Midbrain (tissue), 1 donor: ENCODE data around the gene MAOA.
"Not testable (repeated sequence)": the region's sequence is repeated elsewhere in the genome, so short reads cannot be mapped to it uniquely, and the experiment has no call there.

Experiments used
- DNase-seq: peaks from one replicate; lab custom pipeline; 2025; lab: John Stamatoyannopoulos, UW

The MAOA gene

DNA sequence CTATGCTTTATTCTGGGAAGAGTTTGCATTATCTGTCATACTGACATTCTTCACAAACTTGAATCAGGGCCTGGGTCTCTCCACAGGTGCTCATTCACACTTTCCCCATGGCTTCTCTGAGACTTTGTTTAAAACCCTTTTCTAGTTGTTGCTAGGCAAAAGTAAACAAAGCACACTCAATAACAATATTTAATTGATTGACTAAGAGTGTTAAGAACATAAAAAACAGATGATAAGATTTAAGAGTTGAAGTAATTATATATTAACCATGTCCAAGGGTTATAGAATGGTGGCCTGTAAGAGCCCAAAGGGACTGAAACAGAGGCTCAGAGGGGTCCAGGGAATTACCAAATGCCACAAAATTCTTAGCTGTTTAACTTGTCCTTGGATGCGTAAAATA is 7.1 kb downstream of the MAOA start:
- DNase-seq: no peak

DNA sequence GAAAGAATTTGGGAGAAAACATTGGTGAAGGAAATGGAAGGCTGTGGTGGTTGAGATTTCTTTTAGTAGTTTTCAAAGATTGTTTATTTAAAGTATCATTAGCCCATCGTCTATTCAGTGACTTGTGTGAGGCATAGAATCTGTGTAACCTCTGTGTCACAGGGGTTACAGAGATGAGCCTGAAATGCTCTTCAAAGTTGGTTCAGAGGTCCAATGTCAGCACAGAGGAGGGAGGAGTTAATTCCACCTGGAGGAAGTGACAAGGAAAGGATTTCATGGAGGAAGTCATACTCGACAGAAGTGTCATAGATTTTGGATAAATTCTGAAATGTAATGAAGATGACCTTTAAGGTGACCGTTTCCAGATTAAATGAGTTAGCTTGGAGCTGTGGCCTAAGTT is 8.2 kb downstream of the MAOA start:
- no peak for DNase-seq

DNA sequence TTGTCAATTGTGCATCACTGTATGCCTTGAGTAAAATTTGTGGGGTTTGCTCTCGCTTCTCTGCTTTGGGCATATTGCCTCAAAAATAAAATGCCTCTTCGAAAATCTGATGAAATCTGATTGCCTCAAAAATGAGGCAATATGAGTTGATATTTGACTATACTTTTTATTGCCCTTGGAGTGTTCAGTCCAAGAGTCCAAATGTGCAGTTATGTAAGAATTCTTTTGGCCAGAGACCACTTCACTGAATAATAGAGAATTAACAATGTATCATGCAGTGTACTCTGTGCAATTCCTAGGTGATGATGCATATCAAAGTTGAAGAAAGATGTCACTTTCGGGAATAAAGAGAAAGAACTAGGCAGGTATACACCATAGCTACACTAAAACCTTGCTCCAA is 8.6 kb downstream of the MAOA start:
- no peak for DNase-seq

DNA sequence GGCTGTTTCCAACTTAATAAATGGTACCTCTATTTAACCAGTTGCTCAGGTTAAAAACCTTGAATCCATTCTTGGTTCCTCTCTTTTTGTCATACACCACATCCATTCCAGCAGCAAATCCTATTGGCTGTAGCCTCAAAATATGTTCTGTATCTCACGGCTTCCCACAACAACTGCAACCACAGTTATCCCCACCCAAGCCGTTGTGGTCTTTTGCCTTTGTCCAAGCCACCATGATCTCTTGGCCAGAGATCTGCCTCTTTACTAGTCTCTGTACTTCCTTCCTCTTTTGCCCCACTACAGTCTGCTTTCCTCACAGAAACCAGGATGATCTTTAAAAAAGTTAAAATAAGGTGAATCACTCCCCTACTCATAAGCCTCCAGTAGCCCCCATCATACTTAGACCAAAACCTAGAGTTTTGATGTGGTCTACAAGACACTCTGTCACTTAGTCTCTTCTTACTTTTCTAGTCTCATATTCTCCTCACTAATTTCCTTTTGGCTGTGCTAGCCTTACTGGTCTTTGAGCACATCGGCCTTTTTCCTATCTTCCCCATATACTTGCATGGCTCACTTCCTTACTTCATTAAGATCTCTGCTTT is 10.3 kb downstream of the MAOA start:
- no peak for DNase-seq

DNA sequence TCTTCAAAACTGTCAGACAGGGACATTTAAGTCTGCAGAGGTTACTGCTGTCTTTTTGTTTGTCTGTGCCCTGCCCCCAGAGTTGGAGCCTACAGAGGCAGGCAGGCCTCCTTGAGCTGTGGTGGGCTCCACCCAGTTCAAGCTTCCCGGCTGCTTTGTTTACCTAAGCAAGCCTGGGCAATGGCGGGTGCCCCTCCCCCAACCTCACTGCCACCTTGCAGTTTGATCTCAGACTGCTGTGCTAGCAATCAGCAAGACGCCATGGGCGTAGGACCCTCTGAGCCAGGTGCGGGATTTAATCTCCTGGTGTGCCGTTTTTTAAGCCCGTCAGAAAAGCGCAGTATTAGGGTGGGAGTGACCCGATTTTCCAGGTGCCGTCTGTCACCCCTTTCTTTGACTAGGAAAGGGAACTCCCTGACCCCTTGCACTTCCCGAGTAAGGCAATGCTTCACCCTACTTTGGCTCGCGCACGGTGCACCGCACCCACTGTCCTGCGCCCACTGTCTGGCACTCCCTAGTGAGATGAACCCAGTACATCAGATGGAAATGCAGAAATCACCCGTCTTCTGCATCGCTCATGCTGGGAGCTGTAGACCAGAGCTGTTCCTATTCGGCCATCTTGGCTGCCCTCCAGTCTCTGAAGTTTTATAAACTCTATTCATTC is 20.0 kb downstream of the MAOA start:
- not testable (repeated sequence) for DNase-seq

DNA sequence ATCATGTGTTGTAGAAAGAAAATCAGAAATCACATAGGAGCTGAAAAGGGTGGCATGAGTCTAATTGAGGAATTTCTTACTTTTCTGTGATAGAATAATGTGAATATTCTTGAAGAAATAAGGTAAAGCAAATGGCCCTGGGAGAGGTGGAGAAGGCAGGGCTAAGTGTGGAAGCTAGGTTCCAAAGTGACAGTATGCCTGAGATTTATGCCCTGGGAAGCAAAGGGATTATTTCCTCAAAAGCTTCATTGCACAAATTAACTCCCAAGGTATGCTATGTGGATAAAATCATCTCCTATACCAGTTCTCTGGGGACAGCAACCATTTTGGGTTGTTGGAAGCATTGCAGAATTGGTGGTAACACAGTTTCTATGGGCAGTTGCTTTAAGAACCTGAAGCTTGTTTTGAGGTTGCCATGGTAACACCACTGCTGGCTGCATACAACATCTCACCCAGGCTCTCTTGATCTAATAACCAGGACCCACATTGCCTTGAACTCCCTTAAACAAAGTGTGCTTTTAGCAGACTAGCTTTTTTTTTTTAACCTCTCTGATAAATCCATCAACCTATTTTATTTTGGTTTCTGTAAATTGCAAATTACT is 21.0 kb downstream of the MAOA start:
- no peak for DNase-seq

DNA sequence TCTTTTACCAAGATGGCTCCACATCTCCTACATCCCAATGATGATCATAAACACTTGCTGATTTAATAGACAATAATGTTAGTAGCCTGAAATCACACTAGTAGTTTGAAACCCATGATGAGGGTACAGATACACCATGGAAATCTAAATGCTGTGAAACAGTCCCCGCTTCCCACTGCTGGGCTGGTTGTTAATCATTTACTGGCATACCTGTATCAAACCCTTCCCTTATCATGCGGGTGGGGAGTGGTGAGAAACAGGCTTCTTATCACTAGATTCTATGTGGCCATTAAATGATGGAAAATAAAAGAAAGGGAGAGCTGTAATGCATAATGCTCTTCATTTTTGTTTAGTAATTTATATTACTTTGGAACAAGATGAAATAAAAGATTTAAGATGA is 21.9 kb downstream of the MAOA start:
- DNase-seq: no peak

DNA sequence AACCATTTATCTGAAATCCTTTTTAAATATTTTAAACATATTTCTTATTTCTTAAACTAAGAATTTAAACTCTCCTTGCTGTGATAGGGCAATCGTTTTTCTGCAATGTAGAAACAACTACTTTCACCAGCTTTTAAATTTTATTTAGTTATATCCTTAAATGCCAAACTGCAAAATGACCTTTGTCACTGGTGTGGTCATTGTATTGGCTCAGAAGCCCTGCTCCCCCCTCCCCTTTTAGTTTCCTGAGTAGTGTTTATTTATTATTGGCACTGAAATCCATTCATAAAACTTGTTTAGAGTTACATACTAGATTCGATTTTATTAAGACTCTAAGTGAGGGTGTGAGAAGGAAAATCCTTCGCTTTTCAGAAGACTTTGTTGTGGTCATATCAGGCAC is 23.0 kb downstream of the MAOA start:
- no peak for DNase-seq

DNA sequence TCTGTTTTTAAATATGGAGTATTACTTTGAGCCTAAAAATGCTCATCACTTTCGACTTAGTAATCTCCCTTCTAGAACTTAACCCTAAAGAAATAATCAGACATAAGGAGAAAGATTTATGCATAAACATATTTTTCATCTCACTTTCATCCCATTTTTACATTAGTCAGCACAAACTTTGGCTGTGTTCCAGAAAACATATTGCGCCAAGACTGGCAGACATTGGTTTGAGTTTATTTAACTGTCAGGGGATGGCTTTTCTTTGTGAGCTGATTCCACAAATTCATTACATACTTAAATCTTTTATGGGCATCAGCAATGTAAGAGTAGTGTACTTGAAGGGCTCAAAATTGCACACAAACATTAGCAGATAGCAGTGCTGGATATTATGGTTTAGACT is 23.7 kb downstream of the MAOA start:
- no peak for DNase-seq

DNA sequence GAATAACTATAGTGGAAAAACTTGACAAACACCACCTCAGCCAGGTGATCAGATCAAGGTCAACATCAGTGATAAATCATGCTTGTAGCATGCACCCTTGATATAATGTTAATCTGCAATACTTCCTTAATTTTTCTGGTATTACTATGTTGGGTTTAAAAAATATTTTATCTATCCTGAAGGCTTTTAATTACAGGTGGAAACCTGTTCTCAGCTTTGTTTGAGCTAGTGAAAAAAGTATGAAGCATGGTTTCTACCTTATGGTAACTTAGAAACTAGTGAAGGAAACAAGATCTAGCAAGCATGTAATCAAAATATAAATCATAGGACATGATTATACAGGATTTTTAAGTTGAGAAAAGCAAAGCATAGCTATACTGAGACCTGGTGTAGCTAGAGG is 26.6 kb downstream of the MAOA start:
- DNase-seq: no peak

DNA sequence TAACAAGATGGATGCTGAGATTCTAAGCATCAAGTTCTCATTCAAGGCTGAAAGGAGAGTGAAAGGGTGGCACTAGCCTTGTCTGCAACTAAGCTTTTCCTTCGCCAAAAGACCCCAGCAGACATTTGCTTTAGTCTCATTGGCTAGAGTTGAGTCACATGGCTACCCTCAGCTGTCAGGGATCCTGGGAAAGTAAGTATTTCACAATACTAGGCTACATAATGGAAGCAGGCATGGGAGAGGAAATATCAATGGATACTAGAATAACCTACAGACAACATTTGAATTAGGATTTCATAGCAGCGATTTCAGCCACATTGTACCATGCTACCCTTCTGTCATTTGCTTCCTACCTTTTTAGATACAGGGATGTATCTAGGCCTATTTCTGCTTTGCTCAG is 29.1 kb downstream of the MAOA start:
- DNase-seq: no peak

DNA sequence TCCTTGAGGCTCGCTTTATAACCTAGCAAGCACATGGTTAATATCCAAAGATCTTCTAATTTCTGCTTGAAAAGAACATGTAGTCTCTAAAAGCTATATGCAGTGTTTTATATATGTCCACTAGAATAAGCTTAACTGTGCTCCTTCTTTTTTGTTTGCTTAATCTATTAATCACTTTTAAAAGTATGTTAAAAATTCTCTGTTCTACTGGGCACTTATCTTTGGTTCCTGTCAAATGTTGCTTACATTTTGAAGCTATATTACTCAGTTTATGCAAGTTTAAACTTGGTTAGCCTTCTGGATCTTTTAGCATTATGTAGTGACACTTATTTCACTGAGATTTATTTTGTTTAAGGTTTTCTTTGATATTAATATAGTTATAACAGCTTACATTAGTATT is 32.5 kb downstream of the MAOA start:
- DNase-seq: no peak

DNA sequence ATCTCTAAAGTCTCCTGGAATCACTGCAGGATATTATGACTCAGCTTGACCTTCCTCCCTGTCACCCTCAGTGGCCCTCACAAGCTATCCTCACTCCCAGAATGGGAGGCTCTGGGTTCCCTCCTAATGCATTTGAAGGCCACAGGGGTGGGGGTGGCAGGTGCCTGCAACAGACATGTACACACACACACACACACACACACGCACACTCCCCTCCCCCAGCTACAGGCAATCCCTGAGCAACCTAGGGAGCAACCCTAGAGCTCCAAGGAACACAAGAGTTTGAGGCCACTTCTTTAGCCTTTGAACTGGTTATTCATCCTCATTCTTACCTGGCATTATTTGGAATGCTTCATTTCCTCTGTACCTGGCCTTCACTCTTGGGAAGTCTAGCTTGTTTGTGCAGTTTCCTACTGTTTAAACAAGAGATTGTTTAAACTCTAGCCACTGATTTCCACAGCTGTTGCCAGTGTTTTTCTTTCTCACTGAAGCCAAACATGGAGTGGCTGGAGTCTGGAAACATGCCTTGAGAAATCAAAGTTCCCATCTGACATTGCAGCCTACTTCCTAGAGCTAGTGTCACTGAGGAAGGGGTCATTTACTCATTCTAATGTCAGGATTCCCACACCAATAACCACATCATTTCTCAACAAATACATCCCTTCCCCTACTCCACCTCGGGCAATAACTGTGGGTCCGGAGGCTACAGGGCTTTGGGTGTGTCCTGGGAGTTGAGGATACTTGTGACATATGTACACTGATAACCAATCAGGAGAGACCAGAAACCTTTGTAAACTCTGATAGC is 37.7 kb downstream of the MAOA start:
- DNase-seq: no peak

DNA sequence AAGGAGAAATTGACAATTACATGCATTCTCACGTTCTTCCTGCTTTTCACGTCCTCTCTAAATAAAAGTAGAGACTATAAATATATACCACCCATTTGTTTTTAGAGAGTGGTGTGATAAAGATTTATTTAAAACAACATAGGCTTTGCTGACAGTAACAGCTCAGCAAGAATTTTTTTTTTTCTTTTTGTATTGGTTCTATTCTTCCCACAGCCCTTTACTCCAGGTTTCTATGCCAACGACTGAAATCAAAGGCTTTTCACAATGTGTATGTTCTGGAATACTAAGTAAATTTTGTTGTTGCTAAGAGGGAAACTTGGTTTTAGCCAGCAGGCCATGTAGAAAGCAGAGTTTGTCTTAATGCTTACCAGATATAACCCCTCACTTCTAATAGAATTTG is 43.4 kb downstream of the MAOA start:
- DNase-seq: peak; percentile 2

DNA sequence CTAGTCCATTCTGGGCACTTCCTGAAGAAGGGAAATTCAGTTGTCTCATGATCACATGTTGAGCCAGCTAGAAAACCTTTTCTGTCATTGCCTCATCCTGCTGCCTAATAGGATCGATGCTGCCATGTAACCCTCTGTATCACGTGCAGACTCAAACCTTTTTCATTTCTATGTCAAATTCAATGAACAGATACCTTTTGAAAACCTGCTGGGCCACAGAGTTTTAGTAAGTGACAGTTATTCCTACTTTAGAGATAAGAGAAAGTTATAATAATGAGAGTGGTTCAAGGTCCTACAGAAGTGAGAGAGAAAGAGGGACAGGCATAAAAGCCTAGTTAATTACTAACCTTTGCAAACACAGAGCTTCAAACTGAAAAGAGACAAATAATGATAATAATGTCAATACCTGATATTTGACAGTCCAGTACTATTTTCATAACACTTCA is 46.0 kb downstream of the MAOA start:
- DNase-seq: no peak

DNA sequence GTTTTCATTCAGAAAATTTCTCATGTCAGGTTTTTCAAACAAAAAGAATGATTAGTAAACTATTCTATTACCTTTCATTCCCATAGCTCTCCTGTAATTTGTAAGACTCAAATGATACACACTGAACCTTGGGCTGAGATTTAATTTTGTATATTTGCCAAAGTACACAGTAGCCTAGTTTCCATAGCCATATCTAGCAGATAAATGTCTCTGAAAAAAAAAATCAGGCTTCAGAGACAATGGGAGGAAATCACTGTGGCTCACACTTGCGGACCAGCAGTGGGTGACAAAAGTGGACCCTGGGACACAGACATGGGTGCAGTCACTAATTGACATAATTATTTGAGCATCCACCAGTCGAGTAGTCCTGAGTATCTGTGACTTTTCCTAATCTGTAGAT is 46.6 kb downstream of the MAOA start:
- no peak for DNase-seq

DNA sequence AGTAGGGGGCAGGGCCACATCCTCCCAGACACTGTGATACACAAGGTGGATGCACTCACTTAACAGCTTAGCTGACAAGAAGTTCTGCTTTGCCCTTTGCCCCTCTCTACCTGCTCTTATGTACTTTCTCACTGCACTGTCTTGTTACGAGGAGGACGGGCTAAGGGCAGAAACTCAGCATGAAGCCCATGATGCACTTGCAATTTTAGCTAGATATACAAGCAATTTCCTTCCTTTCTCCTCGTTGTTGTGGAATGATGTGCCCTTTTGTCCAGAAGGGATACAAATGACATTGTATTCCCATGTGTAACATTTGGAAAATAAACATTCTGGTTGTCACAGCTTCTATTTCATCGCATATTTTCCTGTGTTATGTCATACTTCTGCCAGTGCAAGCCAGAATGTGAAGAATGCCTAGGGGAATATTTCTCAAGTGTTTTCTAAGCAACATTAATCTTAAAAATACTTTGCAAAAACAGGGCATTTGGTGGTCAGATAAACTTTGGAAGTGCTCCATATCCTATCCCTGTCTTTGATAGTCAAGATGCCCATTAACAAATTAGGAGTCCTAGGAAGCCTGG is 47.2 kb downstream of the MAOA start:
- no peak for DNase-seq

DNA sequence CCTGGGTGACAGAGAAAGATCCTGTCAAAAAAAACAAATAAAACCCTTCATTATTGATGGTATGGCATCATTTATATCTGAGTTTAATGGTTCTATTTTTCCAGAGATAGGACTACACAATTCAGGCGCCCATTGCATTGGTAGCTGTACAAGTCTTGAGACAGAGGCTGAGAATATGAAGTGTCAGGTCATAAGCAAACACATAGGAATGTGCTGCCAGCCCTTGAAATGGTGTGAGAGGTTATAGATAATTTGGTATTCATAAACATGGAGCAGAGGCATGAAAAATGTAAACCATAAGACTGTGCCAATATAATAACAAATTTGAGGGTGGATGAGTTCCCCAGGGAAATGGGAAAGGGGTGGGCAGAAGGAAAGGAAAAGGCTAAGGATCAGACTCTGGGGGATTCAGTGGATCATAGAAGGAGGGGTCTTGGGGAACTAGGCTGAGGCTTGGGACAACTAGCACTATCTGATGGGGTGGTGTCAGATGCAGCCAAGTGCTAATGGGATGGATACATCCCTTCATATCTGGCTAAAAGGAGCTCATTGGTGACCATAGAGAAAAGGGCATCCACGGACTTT is 50.8 kb downstream of the MAOA start:
- no peak for DNase-seq

DNA sequence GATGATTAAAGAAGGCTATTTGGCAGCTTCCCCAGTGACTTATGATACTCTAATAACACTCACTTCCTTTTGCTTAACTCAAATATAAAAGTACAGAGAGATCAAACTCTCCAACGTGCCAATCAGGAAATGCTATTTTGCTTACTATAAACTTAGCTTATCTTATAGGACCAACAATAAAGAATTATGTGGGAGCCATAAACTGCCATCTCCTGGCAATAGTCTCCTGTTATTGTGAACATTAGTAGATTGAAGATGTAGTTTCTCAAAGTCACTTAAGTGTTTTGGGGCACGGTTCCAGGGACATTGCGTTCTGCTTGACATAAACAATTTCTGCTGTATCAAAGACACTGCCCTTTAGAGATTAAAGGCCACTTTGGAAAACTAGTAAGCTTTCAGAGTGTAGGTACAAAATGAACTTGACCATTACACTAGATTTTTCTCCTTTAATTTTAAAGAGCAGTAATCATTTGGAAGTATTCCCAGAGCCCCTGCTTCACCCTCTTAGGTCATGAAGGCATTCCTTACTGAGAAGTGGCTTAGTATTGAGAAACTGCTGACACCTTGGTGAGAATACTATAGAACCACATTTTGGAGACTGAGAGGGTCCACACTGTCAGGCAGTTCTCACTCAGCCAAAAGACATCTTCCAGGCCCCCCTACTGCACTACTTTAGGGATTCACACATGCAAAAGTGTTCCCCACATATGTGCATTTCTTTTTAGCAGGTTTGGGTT is 51.9 kb downstream of the MAOA start:
- DNase-seq: no peak

DNA sequence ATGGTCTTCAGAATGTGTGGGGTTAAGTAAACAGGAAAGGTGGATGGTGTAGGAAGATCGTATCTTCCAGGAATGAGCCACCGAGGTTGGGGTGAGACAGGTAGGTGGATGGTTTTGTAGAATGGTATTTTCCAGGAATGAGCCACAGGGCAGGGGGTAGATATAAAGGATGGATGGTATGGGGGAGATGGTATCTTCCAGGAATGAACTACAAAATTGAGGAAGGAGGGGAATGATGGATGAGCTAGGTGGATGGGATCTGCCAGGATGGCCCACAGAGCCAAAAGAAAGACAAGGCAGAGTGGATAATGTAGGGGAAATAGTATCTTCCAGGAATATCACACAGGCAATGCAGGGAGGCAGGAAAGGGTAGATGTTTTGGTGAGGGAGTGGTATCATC is 60.0 kb downstream of the MAOA start:
- DNase-seq: no peak

DNA sequence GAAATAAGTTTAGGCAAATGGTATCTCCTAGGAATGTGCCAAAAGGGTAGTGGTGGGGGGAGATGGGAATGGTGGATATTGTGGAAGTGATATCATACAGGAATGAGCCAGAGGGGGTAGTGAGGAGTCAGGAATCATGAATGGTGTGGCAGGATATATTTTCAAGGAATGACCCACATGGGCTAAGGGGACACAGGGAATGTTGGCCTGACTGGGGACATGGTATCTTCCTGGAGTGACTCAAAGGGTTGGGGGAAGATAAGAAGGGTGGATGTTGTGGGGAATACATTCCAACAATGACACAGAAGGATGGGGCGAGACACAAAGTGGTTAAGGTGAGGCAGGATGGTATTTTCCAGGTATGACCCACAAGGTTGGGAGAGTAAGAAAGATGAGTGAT is 60.6 kb downstream of the MAOA start:
- no peak for DNase-seq

DNA sequence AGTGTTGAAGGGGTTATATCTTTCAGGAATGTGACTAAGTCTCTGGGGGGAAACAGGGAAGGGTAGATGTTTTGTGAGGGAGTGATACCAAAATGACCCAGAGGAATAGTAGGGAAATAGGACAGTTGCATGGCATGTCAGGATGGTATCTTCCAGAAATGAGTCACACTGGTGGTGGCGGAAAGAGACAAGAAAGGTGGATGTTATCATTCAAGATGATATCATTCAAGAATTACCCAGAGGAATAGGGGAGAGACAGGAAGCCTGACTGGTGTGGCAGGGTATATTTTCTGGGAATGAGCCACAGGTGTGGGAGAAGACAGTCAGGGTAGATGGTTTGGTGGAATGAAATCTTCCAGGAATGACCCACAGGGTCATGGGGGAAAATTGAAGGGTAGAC is 61.1 kb downstream of the MAOA start:
- no peak for DNase-seq
